ENCODE measurements around the gene OR5K4. TPM values are rescaled to one million over a fixed set of nuclear protein-coding genes. Genes with fewer than 3 reads are reported as not detected.
A peak's percentile ranks its signal among the peaks of the same experiment; 100 is the strongest.
"Not testable (repeated sequence)": the region's sequence is repeated elsewhere in the genome, so short reads cannot be mapped to it uniquely, and the experiment has no call there.

OR5K4 gene
- total and polyA plus RNA-seq, 5 donors from 2014 or later: not detected

- DNase-seq (no peak), ATAC-seq (ENCODE audit: low read depth in 2 of 2) (no peak)
- H3K9me3 Mint-ChIP-seq: peaks cover 0 to 2% (median 0%) of the 10 kb centered on the region in 7 donors
- peaks cover 3% of the 10 kb centered on the region for H3K27me3 ChIP-seq (ENCODE audit: control insufficient read depth, insufficient read depth, low read length)
- peaks cover 28% of the 10 kb centered on the region for H3K27me3 Mint-ChIP-seq
- no peaks in the 10 kb centered on the region for H3K36me3 ChIP-seq (ENCODE audit: control insufficient read depth, insufficient read depth, low read length)
- H3K4me3 ChIP-seq (ENCODE audit: low read depth, low read length): no peak overlapping the region
- no peaks in the 10 kb centered on the region for H3K36me3 Mint-ChIP-seq
- H3K27ac ChIP-seq (ENCODE audit: insufficient read depth, low read length, poor library complexity, severe bottlenecking): no peak overlapping the region
- peaks cover 0 to 6% (median 0%) of the 10 kb centered on the region in 4 donors for H3K4me1 Mint-ChIP-seq
- peak overlapping the region in 1 of 3 donors; percentile 32 for H3K27ac Mint-ChIP-seq
- no peak overlapping the region for H3K4me3 Mint-ChIP-seq
- no peaks in the 10 kb centered on the region for H3K4me1 ChIP-seq (ENCODE audit: control insufficient read depth, insufficient read depth, low read length, poor library complexity, severe bottlenecking)
- no peaks in the 10 kb centered on the region for H3K9me3 ChIP-seq (ENCODE audit: control insufficient read depth in 2 of 2, low read length in 2 of 2)
These were observed 18.8 kb downstream of the OR5K4 start for GRCh38 chr3:98372445-98372844.

GRCh38 chr3:98376631-98377030, 23.0 kb downstream of the OR5K4 start:
- no peak overlapping the region for H3K27ac ChIP-seq (ENCODE audit: insufficient read depth, low read length, poor library complexity, severe bottlenecking)
- H3K27me3 ChIP-seq (ENCODE audit: control insufficient read depth, insufficient read depth, low read length): peaks cover 5% of the 10 kb centered on the region
- H3K4me3 ChIP-seq (ENCODE audit: low read depth, low read length): no peak overlapping the region
- Mint-ChIP-seq H3K4me1 (peaks cover 0 to 5% (median 0%) of the 10 kb centered on the region in 4 donors), H3K9me3 (peaks cover 0 to 6% (median 0%) of the 10 kb centered on the region in 7 donors), H3K4me3 (no peak overlapping the region), H3K27me3 (peaks cover 14% of the 10 kb centered on the region), H3K36me3 (no peaks in the 10 kb centered on the region), H3K27ac (no peak overlapping the region)
- ATAC-seq (ENCODE audit: low read depth in 2 of 2) (no peak), DNase-seq (no peak)
- H3K9me3 ChIP-seq (ENCODE audit: control insufficient read depth in 2 of 2, low read length in 2 of 2): peaks cover 0 to 3% of the 10 kb centered on the region in 2 experiments
- no peaks in the 10 kb centered on the region for H3K36me3 ChIP-seq (ENCODE audit: control insufficient read depth, insufficient read depth, low read length)
- H3K4me1 ChIP-seq (ENCODE audit: control insufficient read depth, insufficient read depth, low read length, poor library complexity, severe bottlenecking): no peaks in the 10 kb centered on the region

- Histone ChIP-seq H3K27me3 (ENCODE audit: control insufficient read depth, insufficient read depth, low read length) (peaks cover 5% of the 10 kb centered on the region), H3K27ac (ENCODE audit: insufficient read depth, low read length, poor library complexity, severe bottlenecking) (no peak overlapping the region), H3K4me3 (ENCODE audit: low read depth, low read length) (no peak overlapping the region), H3K4me1 (ENCODE audit: control insufficient read depth, insufficient read depth, low read length, poor library complexity, severe bottlenecking) (no peaks in the 10 kb centered on the region), H3K36me3 (ENCODE audit: control insufficient read depth, insufficient read depth, low read length) (no peaks in the 10 kb centered on the region), H3K9me3 (ENCODE audit: control insufficient read depth in 2 of 2, low read length in 2 of 2) (no peaks in the 10 kb centered on the region)
- H3K27ac Mint-ChIP-seq: no peak overlapping the region
- peaks cover 35% of the 10 kb centered on the region for H3K27me3 Mint-ChIP-seq
- H3K4me3 Mint-ChIP-seq: no peak overlapping the region
- no peaks in the 10 kb centered on the region for H3K36me3 Mint-ChIP-seq
- DNase-seq: no peak
- no peak for ATAC-seq (ENCODE audit: low read depth in 2 of 2)
- peaks cover 0 to 2% (median 0%) of the 10 kb centered on the region in 7 donors for H3K9me3 Mint-ChIP-seq
- H3K4me1 Mint-ChIP-seq: no peaks in the 10 kb centered on the region
These were observed 34.5 kb downstream of the OR5K4 start for GRCh38 chr3:98388147-98388546.

- ATAC-seq (ENCODE audit: low read depth in 2 of 2) (no peak), DNase-seq (no peak)
- no peaks in the 10 kb centered on the region for H3K9me3 ChIP-seq (ENCODE audit: control insufficient read depth in 2 of 2, low read length in 2 of 2)
These were observed 36.7 kb downstream of the OR5K4 start, which contains the start of gene OR5K3 for GRCh38 chr3:98390366-98390765. TSS of gene OR5K3 (plus strand) at chr3:98390666. CDS start at chr3:98390666, 0 bp downstream.

GRCh38 chr3:98395101-98395500, 41.4 kb downstream of the OR5K4 start:
- Mint-ChIP-seq H3K9me3 (peaks cover 2 to 16% (median 8%) of the 10 kb centered on the region in 7 donors), H3K36me3 (no peaks in the 10 kb centered on the region), H3K27ac (no peak overlapping the region), H3K4me3 (no peak overlapping the region), H3K27me3 (peaks cover 14% of the 10 kb centered on the region), H3K4me1 (peaks cover 0 to 4% (median under 1%) of the 10 kb centered on the region in 4 donors)
- ATAC-seq (ENCODE audit: low read depth in 2 of 2): no peak
- no peaks in the 10 kb centered on the region for H3K4me1 ChIP-seq (ENCODE audit: control insufficient read depth, insufficient read depth, low read length, poor library complexity, severe bottlenecking)
- peaks cover 0 to 10% of the 10 kb centered on the region in 2 experiments for H3K9me3 ChIP-seq (ENCODE audit: control insufficient read depth in 2 of 2, low read length in 2 of 2)
- no peak overlapping the region for H3K4me3 ChIP-seq (ENCODE audit: low read depth, low read length)
- peaks cover 2% of the 10 kb centered on the region for H3K27me3 ChIP-seq (ENCODE audit: control insufficient read depth, insufficient read depth, low read length)
- no peak for DNase-seq
- no peaks in the 10 kb centered on the region for H3K36me3 ChIP-seq (ENCODE audit: control insufficient read depth, insufficient read depth, low read length)
- no peak overlapping the region for H3K27ac ChIP-seq (ENCODE audit: insufficient read depth, low read length, poor library complexity, severe bottlenecking)

More at GRCh38 chr3:98390366-98390765, 36.7 kb downstream of the OR5K4 start, which contains the start of gene OR5K3:
- Mint-ChIP-seq H3K27me3 (peaks cover 33% of the 10 kb centered on the region), H3K9me3 (no peaks in the 10 kb centered on the region), H3K27ac (no peak within 1 kb of the TSS), H3K4me1 (no peaks in the 10 kb centered on the region), H3K4me3 (no peak within 1 kb of the TSS), H3K36me3 (no peaks in the 10 kb centered on the region)
- Histone ChIP-seq H3K4me3 (ENCODE audit: low read depth, low read length) (no peak within 1 kb of the TSS), H3K27me3 (ENCODE audit: control insufficient read depth, insufficient read depth, low read length) (peaks cover 2% of the 10 kb centered on the region), H3K27ac (ENCODE audit: insufficient read depth, low read length, poor library complexity, severe bottlenecking) (no peak within 1 kb of the TSS), H3K4me1 (ENCODE audit: control insufficient read depth, insufficient read depth, low read length, poor library complexity, severe bottlenecking) (no peaks in the 10 kb centered on the region), H3K36me3 (ENCODE audit: control insufficient read depth, insufficient read depth, low read length) (no peaks in the 10 kb centered on the region)

GRCh38 chr3:98396482-98396881, 42.8 kb downstream of the OR5K4 start:
- ATAC-seq (ENCODE audit: low read depth in 2 of 2); H3K4me3 Mint-ChIP-seq; H3K27ac ChIP-seq (ENCODE audit: insufficient read depth, low read length, poor library complexity, severe bottlenecking); H3K4me3 ChIP-seq (ENCODE audit: low read depth, low read length); DNase-seq; H3K4me1 Mint-ChIP-seq; H3K36me3 ChIP-seq (ENCODE audit: control insufficient read depth, insufficient read depth, low read length); H3K4me1 ChIP-seq (ENCODE audit: control insufficient read depth, insufficient read depth, low read length, poor library complexity, severe bottlenecking); H3K27me3 ChIP-seq (ENCODE audit: control insufficient read depth, insufficient read depth, low read length); H3K27ac Mint-ChIP-seq; H3K36me3 Mint-ChIP-seq: not testable (repeated sequence)
- peaks cover 0 to 10% of the 10 kb centered on the region in 2 experiments for H3K9me3 ChIP-seq (ENCODE audit: control insufficient read depth in 2 of 2, low read length in 2 of 2)
- peaks cover 2 to 21% (median 16%) of the 10 kb centered on the region in 7 donors for H3K9me3 Mint-ChIP-seq
- H3K27me3 Mint-ChIP-seq: peaks cover 14% of the 10 kb centered on the region

GRCh38 chr3:98398513-98398912, 44.9 kb downstream of the OR5K4 start:
- no peak overlapping the region for H3K4me3 ChIP-seq (ENCODE audit: low read depth, low read length)
- no peaks in the 10 kb centered on the region for H3K36me3 ChIP-seq (ENCODE audit: control insufficient read depth, insufficient read depth, low read length)
- peaks cover 15 to 19% of the 10 kb centered on the region in 2 experiments for H3K9me3 ChIP-seq (ENCODE audit: control insufficient read depth in 2 of 2, low read length in 2 of 2)
- H3K27ac ChIP-seq (ENCODE audit: insufficient read depth, low read length, poor library complexity, severe bottlenecking): no peak overlapping the region
- no peak overlapping the region for H3K27ac Mint-ChIP-seq
- no peak overlapping the region for H3K4me3 Mint-ChIP-seq
- no peaks in the 10 kb centered on the region for H3K4me1 ChIP-seq (ENCODE audit: control insufficient read depth, insufficient read depth, low read length, poor library complexity, severe bottlenecking)
- peaks cover 0 to 7% (median 2%) of the 10 kb centered on the region in 4 donors for H3K4me1 Mint-ChIP-seq
- ATAC-seq (ENCODE audit: low read depth in 2 of 2) (no peak), DNase-seq (no peak)
- H3K27me3 ChIP-seq (ENCODE audit: control insufficient read depth, insufficient read depth, low read length): peaks cover 2% of the 10 kb centered on the region
- no peaks in the 10 kb centered on the region for H3K36me3 Mint-ChIP-seq
- peaks cover 2 to 31% (median 19%) of the 10 kb centered on the region in 7 donors for H3K9me3 Mint-ChIP-seq
- H3K27me3 Mint-ChIP-seq: peaks cover 14% of the 10 kb centered on the region

- Mint-ChIP-seq H3K27me3 (peaks cover 6% of the 10 kb centered on the region), H3K4me1 (peaks cover 0 to 7% (median 2%) of the 10 kb centered on the region in 4 donors), H3K27ac (no peak overlapping the region), H3K9me3 (peaks cover 3 to 55% (median 33%) of the 10 kb centered on the region in 7 donors), H3K4me3 (no peak overlapping the region), H3K36me3 (peaks cover 3% of the 10 kb centered on the region)
- no peak for DNase-seq
- H3K27ac ChIP-seq (ENCODE audit: insufficient read depth, low read length, poor library complexity, severe bottlenecking): no peak overlapping the region
- H3K4me3 ChIP-seq (ENCODE audit: low read depth, low read length): no peak overlapping the region
- ATAC-seq (ENCODE audit: low read depth in 2 of 2): no peak
- peaks cover 29 to 36% of the 10 kb centered on the region in 2 experiments for H3K9me3 ChIP-seq (ENCODE audit: control insufficient read depth in 2 of 2, low read length in 2 of 2)
- peaks cover 2% of the 10 kb centered on the region for H3K27me3 ChIP-seq (ENCODE audit: control insufficient read depth, insufficient read depth, low read length)
- no peaks in the 10 kb centered on the region for H3K4me1 ChIP-seq (ENCODE audit: control insufficient read depth, insufficient read depth, low read length, poor library complexity, severe bottlenecking)
- no peaks in the 10 kb centered on the region for H3K36me3 ChIP-seq (ENCODE audit: control insufficient read depth, insufficient read depth, low read length)
These were observed 48.9 kb downstream of the OR5K4 start for GRCh38 chr3:98402507-98402906.
